ENCODE measurements around the gene B3GNT5.

B3GNT5 gene

GRCh38 chr3:183298701-183299153, 45.7 kb downstream of the B3GNT5 start:
- no peak for DNase-seq

GRCh38 chr3:183299976-183300375, 46.9 kb downstream of the B3GNT5 start:
- DNase-seq = no peak

GRCh38 chr3:183300996-183301562, 48.0 kb downstream of the B3GNT5 start:
- no peak for DNase-seq

- DNase-seq = no peak
Measured at GRCh38 chr3:183301937-183302580, 49.0 kb downstream of the B3GNT5 start.

- DNase-seq = no peak
Measured at GRCh38 chr3:183303690-183304089, 50.6 kb downstream of the B3GNT5 start.

- DNase-seq = no peak
Measured at GRCh38 chr3:183306798-183307671, 54.0 kb downstream of the B3GNT5 start.

GRCh38 chr3:183307749-183308148, 54.7 kb downstream of the B3GNT5 start:
- no peak for DNase-seq

- no peak for DNase-seq
Measured at GRCh38 chr3:183308751-183309150, 55.7 kb downstream of the B3GNT5 start.

GRCh38 chr3:183309276-183309675, 56.2 kb downstream of the B3GNT5 start:
- DNase-seq = no peak

GRCh38 chr3:183310936-183311335, 57.9 kb downstream of the B3GNT5 start:
- DNase-seq = no peak

GRCh38 chr3:183312433-183312832, 59.4 kb downstream of the B3GNT5 start:
- DNase-seq = no peak

- DNase-seq = no peak
Measured at GRCh38 chr3:183313351-183313750, 60.3 kb downstream of the B3GNT5 start.

- DNase-seq = no peak
Measured at GRCh38 chr3:183313764-183314163, 60.7 kb downstream of the B3GNT5 start.

- no peak for DNase-seq
Measured at GRCh38 chr3:183315739-183316138, 62.7 kb downstream of the B3GNT5 start.

GRCh38 chr3:183317271-183317670, 64.2 kb downstream of the B3GNT5 start:
- DNase-seq = no peak

- no peak for DNase-seq
Measured at GRCh38 chr3:183317886-183318865, 65.1 kb downstream of the B3GNT5 start.

GRCh38 chr3:183318877-183319276, 65.8 kb downstream of the B3GNT5 start:
- no peak for DNase-seq

GRCh38 chr3:183319371-183319770, 66.3 kb downstream of the B3GNT5 start:
- no peak for DNase-seq
